ENCODE data around the gene TMEM92.
"Not testable (repeated sequence)": the region's sequence is repeated elsewhere in the genome, so short reads cannot be mapped to it uniquely, and the experiment has no call there.

Gene TMEM92

GRCh38 chr17:50301891-50302584 is 27.8 kb downstream of the TMEM92 start:
- DNase-seq, result peak in 1 of 4 experiments; percentile 30

GRCh38 chr17:50303051-50303450 is 28.8 kb downstream of the TMEM92 start:
- DNase-seq, result no peak

DNA sequence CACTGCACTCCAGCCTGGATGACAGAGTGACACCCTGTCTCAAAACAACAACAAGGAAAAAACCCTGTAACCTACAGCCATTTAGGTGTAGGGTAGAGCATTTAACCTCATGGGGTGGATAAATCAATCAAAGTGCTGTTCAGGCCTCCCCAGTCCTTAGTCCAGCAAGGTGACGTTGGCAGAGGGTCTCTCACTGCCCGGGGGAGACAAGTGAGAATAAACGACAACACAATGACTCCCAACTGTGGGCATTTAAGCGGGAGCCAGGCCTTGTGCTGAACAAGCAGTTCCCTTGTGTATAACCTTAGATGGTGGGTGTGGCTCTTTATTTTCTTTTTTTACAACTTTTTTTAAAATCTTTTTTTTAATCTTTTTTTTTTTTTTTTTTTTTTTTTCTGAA is 29.3 kb downstream of the TMEM92 start:
- no peak for DNase-seq

GRCh38 chr17:50304781-50305404 is 30.6 kb downstream of the TMEM92 start:
- DNase-seq, result no peak

DNA sequence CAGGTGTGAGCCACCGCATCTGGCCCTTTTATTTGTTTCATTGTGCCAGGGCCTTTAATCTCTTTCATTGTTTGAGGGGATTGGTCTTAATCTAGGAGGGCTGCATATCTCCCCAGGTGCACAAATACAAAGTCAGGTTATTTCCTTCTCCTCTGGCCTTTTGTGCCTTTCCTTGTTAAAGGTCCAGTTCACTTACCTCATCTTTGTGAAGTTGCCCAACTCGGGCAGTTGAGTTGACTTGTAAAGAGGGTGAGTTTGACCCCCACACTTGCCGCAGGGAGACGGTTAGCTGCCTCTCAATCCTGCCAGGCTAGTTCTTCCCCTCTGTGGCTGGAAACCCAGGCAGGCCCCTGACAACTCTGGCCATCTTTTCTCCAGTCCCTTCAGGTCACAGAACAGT is 33.4 kb downstream of the TMEM92 start:
- DNase-seq, result no peak

DNA sequence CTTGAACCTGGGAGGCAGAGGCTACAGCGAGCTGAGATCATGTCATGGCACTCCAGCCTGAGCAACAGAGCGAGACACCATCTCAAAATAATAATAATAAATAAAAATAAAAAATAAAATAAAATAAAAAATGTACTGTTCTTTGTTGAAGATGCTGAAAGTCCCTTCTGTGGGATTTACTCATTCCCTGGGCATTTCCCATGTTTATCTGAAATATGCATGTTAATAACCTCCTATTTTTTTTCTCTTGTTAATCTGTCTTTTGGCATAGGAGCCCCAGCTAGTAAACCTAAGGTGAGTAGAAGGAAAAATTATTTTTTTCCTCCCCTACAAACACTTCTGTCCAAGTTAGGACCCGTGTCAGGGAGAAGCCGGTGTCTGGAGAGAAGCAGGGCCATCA is 34.4 kb downstream of the TMEM92 start:
- no peak for DNase-seq

- no peak for DNase-seq
Observed at GRCh38 chr17:50310455-50311111, 36.3 kb downstream of the TMEM92 start.

GRCh38 chr17:50311112-50311460 is 36.8 kb downstream of the TMEM92 start:
- no peak for DNase-seq

GRCh38 chr17:50311483-50311882 is 37.2 kb downstream of the TMEM92 start:
- no peak for DNase-seq

GRCh38 chr17:50312308-50312707 is 38.0 kb downstream of the TMEM92 start:
- DNase-seq, result no peak

DNA sequence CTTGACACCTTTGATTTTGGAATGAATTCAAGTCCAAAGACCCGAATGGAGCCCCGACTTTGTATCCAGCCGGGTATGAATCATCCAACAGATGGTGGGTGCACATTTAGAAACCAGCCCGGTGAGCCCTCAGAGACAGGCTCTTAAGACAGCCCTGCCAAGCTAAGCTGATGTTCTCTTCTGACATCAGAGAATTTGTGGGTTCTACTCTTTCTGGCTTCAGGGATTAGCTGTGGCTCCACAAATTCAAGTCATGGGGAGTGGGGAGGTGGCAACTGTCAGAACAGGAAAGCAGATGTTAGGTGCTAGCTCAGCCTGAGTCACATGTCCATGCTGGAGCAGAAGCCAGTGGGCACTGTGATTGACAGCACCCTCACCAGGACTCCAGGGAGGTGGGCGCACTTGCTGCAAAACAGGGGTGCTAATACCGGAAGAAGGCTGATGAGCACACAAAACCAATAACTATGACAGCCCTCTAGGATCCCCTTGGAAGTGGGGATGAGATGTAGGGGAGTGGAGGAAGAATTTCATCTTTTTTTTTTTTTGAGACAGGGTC is 40.3 kb downstream of the TMEM92 start:
- no peak for DNase-seq

- no peak for DNase-seq
Observed at GRCh38 chr17:50316016-50316587, 41.8 kb downstream of the TMEM92 start.

DNA sequence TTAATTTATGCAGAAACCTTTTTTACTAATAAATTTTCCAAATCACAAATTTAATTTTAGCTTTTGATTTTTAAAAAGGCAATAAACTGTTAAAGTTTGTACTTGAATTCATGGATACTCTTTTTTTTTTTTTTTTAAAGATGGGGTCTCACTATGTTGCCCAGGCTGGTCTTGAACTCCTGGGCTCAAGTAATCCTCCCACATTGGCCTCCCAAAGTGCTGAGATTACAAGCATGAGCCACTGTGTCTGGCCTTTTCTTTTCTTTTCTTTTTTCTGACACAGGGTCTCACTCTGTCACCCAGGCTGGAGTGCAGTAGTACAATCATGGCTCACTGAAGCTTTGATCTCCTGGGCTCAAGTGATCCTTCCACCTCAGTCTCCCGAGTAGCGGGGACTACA is 42.4 kb downstream of the TMEM92 start:
- DNase-seq, result not testable (repeated sequence)

DNA sequence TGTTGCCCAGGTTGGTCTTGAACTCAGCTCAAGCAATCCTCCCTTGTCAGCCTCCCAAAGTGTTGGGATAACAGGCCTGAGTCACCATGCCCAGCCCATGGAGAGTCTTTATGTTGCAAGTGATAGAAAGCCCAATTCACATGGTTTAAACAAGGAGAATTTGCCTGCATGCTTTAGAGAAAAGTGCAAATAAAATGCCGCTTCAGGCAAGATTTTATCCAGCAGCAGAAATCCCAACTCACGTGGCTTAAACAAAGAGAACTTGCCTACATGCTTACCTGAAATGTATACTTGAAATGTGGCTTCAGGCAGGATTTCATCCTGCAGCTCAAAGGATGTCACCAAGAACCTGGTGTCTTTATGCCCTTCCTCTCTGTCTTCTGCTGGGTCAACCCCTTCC is 42.9 kb downstream of the TMEM92 start:
- no peak for DNase-seq

GRCh38 chr17:50318501-50319285 is 44.4 kb downstream of the TMEM92 start:
- no peak for DNase-seq

DNA sequence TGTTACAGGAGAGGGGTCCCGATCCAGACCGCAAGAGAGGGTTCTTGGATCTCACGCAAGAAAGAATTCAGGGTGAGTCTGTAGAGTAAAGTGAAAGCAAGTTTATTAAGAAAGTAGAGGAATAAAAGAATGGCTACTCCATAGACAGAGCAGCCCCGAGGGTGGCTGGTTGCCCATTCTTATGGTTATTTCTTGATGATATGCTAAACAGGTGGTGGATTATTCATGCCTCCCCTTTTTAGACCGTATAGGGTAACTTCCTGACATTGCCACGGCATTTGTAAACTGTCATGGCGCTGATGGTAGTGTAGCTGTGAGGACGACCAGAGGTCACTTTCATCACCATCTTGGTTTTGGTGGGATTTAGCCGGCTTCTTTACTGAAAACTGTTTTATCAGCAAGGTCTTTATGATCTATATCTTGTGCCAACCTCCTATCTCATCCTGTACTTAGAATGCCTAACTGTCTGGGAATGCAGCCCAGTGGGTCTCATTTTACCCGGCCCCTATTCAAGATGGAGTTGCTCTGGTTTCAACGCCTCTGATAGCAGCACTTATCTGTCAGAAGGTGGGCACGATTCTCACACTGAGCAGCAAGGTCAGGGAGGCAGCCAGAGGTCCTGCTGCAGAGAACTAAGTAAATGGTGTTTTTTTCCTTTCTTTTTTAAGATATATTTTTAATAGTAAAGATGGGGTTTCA is 45.2 kb downstream of the TMEM92 start:
- no peak for DNase-seq

DNA sequence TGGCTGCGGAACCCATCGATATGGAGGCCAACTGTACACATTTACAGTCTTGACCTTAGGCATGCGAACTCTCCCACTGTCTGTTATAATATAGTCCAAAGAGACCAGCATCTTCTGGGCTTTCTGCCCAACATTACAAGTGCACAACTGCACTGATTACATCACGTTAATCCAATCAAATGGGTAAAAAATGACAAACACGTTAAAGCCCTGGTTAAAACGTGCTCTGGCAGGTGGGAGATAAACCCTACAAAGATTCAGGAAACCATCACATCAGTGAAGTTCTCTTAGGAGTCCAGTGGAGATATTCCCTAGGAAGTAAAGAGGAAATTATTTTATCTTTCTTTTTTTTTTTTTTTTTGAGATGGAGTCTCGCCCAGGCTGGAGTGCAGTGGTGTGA is 48.0 kb downstream of the TMEM92 start:
- no peak for DNase-seq

DNA sequence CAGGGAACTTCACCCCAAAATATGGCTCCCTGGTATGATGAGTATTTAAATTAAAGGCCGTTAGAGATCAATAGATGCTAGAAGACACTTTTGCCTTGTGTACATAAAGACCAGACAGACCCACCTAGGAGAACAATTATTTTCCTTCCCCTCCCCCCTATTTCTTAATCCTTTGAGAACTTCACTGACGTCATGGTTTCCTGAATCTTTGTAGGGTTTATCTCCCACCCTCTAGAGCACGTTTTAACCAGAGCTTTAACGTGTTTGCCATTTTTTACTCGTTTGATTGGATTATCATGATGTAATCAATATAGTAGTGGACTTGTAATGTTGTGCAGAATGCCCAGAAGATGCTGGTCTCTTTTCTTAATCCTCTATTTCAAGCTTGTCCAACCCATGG is 48.8 kb downstream of the TMEM92 start:
- DNase-seq, result no peak

GRCh38 chr17:50325906-50326305 is 51.6 kb downstream of the TMEM92 start:
- DNase-seq, result no peak

GRCh38 chr17:50326831-50327364 is 52.6 kb downstream of the TMEM92 start:
- no peak for DNase-seq
